IMR-90 (cell line): ENCODE measurements around the gene NRIP1. TPM values are rescaled to one million over a fixed set of nuclear protein-coding genes. Genes with fewer than 3 reads are reported as not detected.

Experiments
- ATAC-seq: fragments of 200-7000 bp; cut with Tn5 transposase; 2 replicates; pipeline ENCODE4 v1.9.1; 2020; ENCODE audit warnings: low read depth, mild to moderate bottlenecking, moderate library complexity
- BruUV-seq: library from RNA; stranded (reverse); fragments of 400-500 nt; replicated peaks from 2 replicates; lab custom pipeline; 2021; lab: Mats Ljungman, UMichigan
- CTCF ChIA-PET: fragments of 300-600 bp; formaldehyde crosslinking; extraction: SDS; loops from one replicate; lab custom pipeline; 2021; ENCODE audit warnings: antibody characterized with exemption; lab: Yijun Ruan, JAX
- POLR2A ChIA-PET: fragments of 300-600 bp; sonication (Branson Sonifier 250); formaldehyde crosslinking; loops from one replicate; lab custom pipeline; 2022; ENCODE audit warnings: antibody characterized with exemption; ENCODE audit not compliant: unreplicated experiment; lab: Charles Lee
- DNase-seq: peaks from one replicate; pipeline ENCODE4 v3.0.0; 2013
- H2AFZ ChIP-seq: replicated peaks from 2 replicates; pipeline ENCODE3; 2013; ENCODE audit warnings: low read length, mild to moderate bottlenecking; ENCODE audit not compliant: poor library complexity
- H2AK5ac ChIP-seq: 2 replicates; pipeline ENCODE4 v1.6.1; 2013; ENCODE audit warnings: low read depth, low read length, inconsistent platforms
- H2AK9ac ChIP-seq: replicated peaks from 2 replicates; pipeline ENCODE3; 2013; ENCODE audit warnings: mild to moderate bottlenecking, low read depth, low read length, moderate library complexity; ENCODE audit not compliant: poor library complexity
- H2BK120ac ChIP-seq: 2 replicates; pipeline ENCODE4 v1.6.1; 2013; ENCODE audit warnings: low read depth, low read length, inconsistent platforms
- H2BK15ac ChIP-seq: 3 replicates; pipeline ENCODE4 v1.6.1; 2013; ENCODE audit warnings: low read depth, low read length, inconsistent platforms
- H2BK20ac ChIP-seq: 2 replicates; pipeline ENCODE4 v1.6.1; 2013; ENCODE audit warnings: low read depth, mild to moderate bottlenecking, inconsistent platforms, low read length, moderate library complexity
- H2BK5ac ChIP-seq: 2 replicates; pipeline ENCODE4 v1.6.1; 2013; ENCODE audit warnings: mild to moderate bottlenecking, low read depth, low read length, inconsistent platforms; ENCODE audit not compliant: poor library complexity, severe bottlenecking
- H3K14ac ChIP-seq: replicated peaks from 2 replicates; pipeline ENCODE4 v1.6.1; 2013; ENCODE audit warnings: low read depth, low read length, inconsistent platforms
- H3K18ac ChIP-seq: 2 replicates; pipeline ENCODE4 v1.6.1; 2013; ENCODE audit warnings: low read depth, low read length, control low read depth
- H3K23ac ChIP-seq: 2 replicates; pipeline ENCODE4 v1.6.1; 2013; ENCODE audit warnings: low read depth, low read length, inconsistent platforms
- H3K27ac ChIP-seq: 2 replicates; pipeline ENCODE4 v1.5.1; 2013; ENCODE audit warnings: mild to moderate bottlenecking, control low read depth, low read length; ENCODE audit not compliant: insufficient read depth
- H3K27me3 ChIP-seq: 2 replicates; pipeline ENCODE4 v1.6.1; 2013; ENCODE audit warnings: low read length; ENCODE audit not compliant: control insufficient read depth, insufficient read depth
- H3K36me3 ChIP-seq: 2 replicates; pipeline ENCODE4 v1.6.1; 2013; ENCODE audit warnings: low read length, mixed read lengths; ENCODE audit not compliant: control insufficient read depth, insufficient read depth
- H3K4ac ChIP-seq: 2 replicates; pipeline ENCODE4 v1.6.1; 2013; ENCODE audit warnings: low read depth, low read length, inconsistent platforms
- H3K4me1 ChIP-seq: 2 replicates; pipeline ENCODE4 v1.6.1; 2013; ENCODE audit warnings: low read length, mixed read lengths; ENCODE audit not compliant: control insufficient read depth, insufficient read depth
- H3K4me2 ChIP-seq: 2 replicates; pipeline ENCODE4 v1.6.1; 2013; ENCODE audit warnings: low read depth, mild to moderate bottlenecking, control low read depth, low read length, moderate library complexity
- H3K4me3 ChIP-seq: 2 replicates; pipeline ENCODE4 v1.5.1; 2013; ENCODE audit warnings: low read depth, mild to moderate bottlenecking, control low read depth, low read length, moderate library complexity; ENCODE audit not compliant: insufficient read depth
- H3K56ac ChIP-seq: 2 replicates; pipeline ENCODE4 v1.6.1; 2013; ENCODE audit warnings: low read length, inconsistent platforms; ENCODE audit not compliant: insufficient read depth; ENCODE audit errors: extremely low read depth
- H3K79me1 ChIP-seq, 2 experiments: 2 replicates each; pipeline ENCODE4 v1.6.1; 2013; ENCODE audit warnings: low read length in 2 of 2, inconsistent platforms in 1 of 2, low read depth in 1 of 2
- H3K9ac ChIP-seq: 2 replicates; pipeline ENCODE4 v1.6.1; 2013; ENCODE audit warnings: low read depth, low read length, control low read depth
- H3K9me1 ChIP-seq: 2 replicates; pipeline ENCODE4 v1.6.1; 2013; ENCODE audit warnings: low read length, inconsistent platforms; ENCODE audit not compliant: insufficient read depth
- H3K9me3 ChIP-seq: 2 replicates; pipeline ENCODE4 v1.6.1; 2013; ENCODE audit warnings: low read length; ENCODE audit not compliant: control insufficient read depth, insufficient read depth
- H4K20me1 ChIP-seq: 2 replicates; pipeline ENCODE4 v1.6.1; 2013; ENCODE audit warnings: low read length, inconsistent platforms; ENCODE audit not compliant: insufficient read depth
- H4K5ac ChIP-seq: 2 replicates; pipeline ENCODE4 v1.6.1; 2013; ENCODE audit warnings: mild to moderate bottlenecking, low read depth, low read length, control low read depth
- H4K8ac ChIP-seq, 2 experiments: 2 replicates each; pipeline ENCODE4 v1.6.1; 2013; ENCODE audit warnings: low read depth in 2 of 2, low read length in 2 of 2, control low read depth in 1 of 2, inconsistent platforms in 1 of 2
- H4K91ac ChIP-seq: 2 replicates; pipeline ENCODE4 v1.6.1; 2013; ENCODE audit warnings: low read depth, low read length, inconsistent platforms; ENCODE audit not compliant: insufficient read depth
- CEBPB ChIP-seq: IDR thresholded peaks from 2 replicates; pipeline ENCODE4 v1.6.1; 2012; ENCODE audit warnings: low read depth, low read length, improper control_type of control experiment
- CHD1 ChIP-seq: IDR thresholded peaks from 2 replicates; pipeline ENCODE4 v1.6.1; 2012; ENCODE audit warnings: low read depth, low read length, improper control_type of control experiment
- NFE2L2 ChIP-seq: fragments of 150-350 bp; IDR thresholded peaks from 2 replicates; pipeline ENCODE4 v1.6.1; 2016; ENCODE audit warnings: low read depth, mild to moderate bottlenecking, low read length
- RAD21 ChIP-seq: IDR thresholded peaks from 2 replicates; pipeline ENCODE4 v1.6.1; 2012; ENCODE audit warnings: low read length, improper control_type of control experiment
- WGBS, 2 experiments: methylation state at CpG; one replicate each; pipeline versions ENCODE4 v1.1.5 to v1.1.7; 2013; ENCODE audit warnings: missing lambda C conversion rate in 2 of 2; ENCODE audit not compliant: insufficient read length in 1 of 2; ENCODE audit errors: extremely low coverage in 2 of 2; 5-methylcytosine and 5-hydroxymethylcytosine counted together
- dilution Hi-C: fragments of 300-500 bp; cut with HindIII; formaldehyde crosslinking; loops from one replicate; pipeline ENCODE4 v1.14.3; 2018; ENCODE audit warnings: low sequenced_read_pairs; ENCODE audit not compliant: unreplicated experiment
- in situ Hi-C: fragments of 300-500 bp; cut with MboI; formaldehyde crosslinking; loops from 3 replicates; pipeline ENCODE4 v1.14.3; 2019; ENCODE audit warnings: low sequenced_read_pairs, inconsistent platforms, mixed read lengths
- intact Hi-C: fragments of 100-400 bp; cut with micrococcal nuclease; formaldehyde crosslinking; loops from 2 replicates; pipeline ENCODE4 v1.10.0; 2022
- polyA plus RNA-seq, 3 experiments: library from polyadenylated mRNA; depleted of rRNA; stranded (reverse); fragments of >200 nt; gene quantifications; 2 replicates each; pipeline ENCODE4 v1.2.3, GENCODE V29; 2012; ENCODE audit warnings: low replicate concordance in 1 of 3
- total RNA-seq: library from RNA; depleted of rRNA; stranded (reverse); fragments of >200 nt; gene quantifications from 2 replicates; pipeline ENCODE4 v1.2.3, GENCODE V29; 2012
- TF ChIP-seq, protein P1 (sequence below): fragments of 150-350 bp; IDR thresholded peaks from 2 replicates; pipeline ENCODE4 v1.6.1; 2016; ENCODE audit warnings: low read depth, mild to moderate bottlenecking, low read length, moderate library complexity, borderline replicate concordance

The NRIP1 gene
- total and polyA plus RNA-seq, 2 of the 4 experiments (the other 2 are of a cell fraction): 9.6 to 73.8 TPM

DNA sequence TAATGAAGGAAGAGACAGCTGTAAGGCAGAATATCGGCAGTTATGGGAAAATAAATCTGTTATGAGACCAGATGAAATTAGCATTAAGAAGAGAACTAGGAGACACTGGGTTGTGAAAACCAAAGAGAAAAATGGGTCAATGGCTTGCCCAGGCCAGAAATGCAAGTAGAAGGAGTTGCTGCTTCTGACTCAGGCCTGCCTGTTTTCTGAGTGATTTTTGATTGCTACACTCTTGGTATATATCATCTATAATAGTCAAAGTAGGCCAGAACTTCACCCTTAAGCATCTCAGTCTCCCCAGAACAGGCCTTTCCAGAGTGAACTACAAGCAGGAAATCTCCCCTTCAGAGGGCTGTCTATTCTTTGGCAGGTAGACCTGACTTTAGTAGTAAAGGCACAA is 107.0 kb downstream of the NRIP1 start:
- no peak overlapping the region for H3K27ac ChIP-seq
- intact Hi-C loops: loop anchor here (2.0 to 5.0 kb wide), 2 partner anchors 91 to 105 kb away; no protein-coding TSS in a partner anchor

More for the DNA sequence above, 107.0 kb downstream of the NRIP1 start:
- dilution Hi-C loops: no loop called here
- H2AFZ ChIP-seq: no peak overlapping the region
- H3K4me3 ChIP-seq: no peak overlapping the region
- H3K27me3 ChIP-seq: no peaks in the 10 kb centered on the region
- H4K5ac ChIP-seq: peak overlapping the region; percentile 84; the same call in 1 of the 2 replicates
- CTCF ChIA-PET: no interaction called here
- H4K8ac ChIP-seq: peak overlapping the region; percentile 2 to 60; a peak in 3 of 4 replicates
- TF ChIP-seq NFE2L2 (no peak), CEBPB (no peak), RAD21 (no peak), CHD1 (no peak)
- TF ChIP-seq, protein P1, sequence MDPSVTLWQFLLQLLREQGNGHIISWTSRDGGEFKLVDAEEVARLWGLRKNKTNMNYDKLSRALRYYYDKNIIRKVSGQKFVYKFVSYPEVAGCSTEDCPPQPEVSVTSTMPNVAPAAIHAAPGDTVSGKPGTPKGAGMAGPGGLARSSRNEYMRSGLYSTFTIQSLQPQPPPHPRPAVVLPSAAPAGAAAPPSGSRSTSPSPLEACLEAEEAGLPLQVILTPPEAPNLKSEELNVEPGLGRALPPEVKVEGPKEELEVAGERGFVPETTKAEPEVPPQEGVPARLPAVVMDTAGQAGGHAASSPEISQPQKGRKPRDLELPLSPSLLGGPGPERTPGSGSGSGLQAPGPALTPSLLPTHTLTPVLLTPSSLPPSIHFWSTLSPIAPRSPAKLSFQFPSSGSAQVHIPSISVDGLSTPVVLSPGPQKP: no peak
- H3K4me1 ChIP-seq: peaks cover 21% of the 10 kb centered on the region
- no peak overlapping the region for H2AK9ac ChIP-seq
- peak overlapping the region; percentile 75; the same call in 1 of the 2 replicates for H2BK20ac ChIP-seq
- DNase-seq (peak; percentile 28), ATAC-seq (no peak; the same call in 1 of the 2 replicates)
- peak overlapping the region; percentile 88; the same call in 1 of the 2 replicates for H3K18ac ChIP-seq
- H3K4ac ChIP-seq: peak overlapping the region; percentile 51; the same call in 1 of the 2 replicates
- no peak overlapping the region for H3K56ac ChIP-seq
- 0 out of 2 replicates have a peak overlapping the region, but pooled peaks have one; percentile 10 for H2AK5ac ChIP-seq
- 0 out of 2 replicates have a peak overlapping the region, but pooled peaks have one; percentile 14 for H3K14ac ChIP-seq
- H3K9me3 ChIP-seq: no peaks in the 10 kb centered on the region
- peak overlapping the region; percentile 65; the same call in 2 of the 3 replicates for H2BK15ac ChIP-seq
- peaks cover 3 to 7% of the 10 kb centered on the region in 2 experiments; a peak in 3 of 4 replicates for H3K79me1 ChIP-seq
- no peak overlapping the region for H3K9ac ChIP-seq
- H4K91ac ChIP-seq: no peak overlapping the region
- no TSS peak for BruUV-seq
- WGBS, 2 experiments: 88% methylated on average over 1 of the region's 1 CpG; no CpG with 5 or more reads in 1 of the 2 experiments
- peak overlapping the region; percentile 95 for H2BK5ac ChIP-seq
- in situ Hi-C loops: no loop called here
- H4K20me1 ChIP-seq: no peaks in the 10 kb centered on the region
- H3K36me3 ChIP-seq: no peaks in the 10 kb centered on the region; the same call in 1 of the 2 replicates
- H3K4me2 ChIP-seq: no peak overlapping the region
- no peaks in the 10 kb centered on the region for H3K9me1 ChIP-seq
- no peak overlapping the region for H3K23ac ChIP-seq
- peak overlapping the region; percentile 64; the same call in 1 of the 2 replicates for H2BK120ac ChIP-seq
- POLR2A ChIA-PET: no interaction called here
